ENCODE results near the gene CLMN.

DNA sequence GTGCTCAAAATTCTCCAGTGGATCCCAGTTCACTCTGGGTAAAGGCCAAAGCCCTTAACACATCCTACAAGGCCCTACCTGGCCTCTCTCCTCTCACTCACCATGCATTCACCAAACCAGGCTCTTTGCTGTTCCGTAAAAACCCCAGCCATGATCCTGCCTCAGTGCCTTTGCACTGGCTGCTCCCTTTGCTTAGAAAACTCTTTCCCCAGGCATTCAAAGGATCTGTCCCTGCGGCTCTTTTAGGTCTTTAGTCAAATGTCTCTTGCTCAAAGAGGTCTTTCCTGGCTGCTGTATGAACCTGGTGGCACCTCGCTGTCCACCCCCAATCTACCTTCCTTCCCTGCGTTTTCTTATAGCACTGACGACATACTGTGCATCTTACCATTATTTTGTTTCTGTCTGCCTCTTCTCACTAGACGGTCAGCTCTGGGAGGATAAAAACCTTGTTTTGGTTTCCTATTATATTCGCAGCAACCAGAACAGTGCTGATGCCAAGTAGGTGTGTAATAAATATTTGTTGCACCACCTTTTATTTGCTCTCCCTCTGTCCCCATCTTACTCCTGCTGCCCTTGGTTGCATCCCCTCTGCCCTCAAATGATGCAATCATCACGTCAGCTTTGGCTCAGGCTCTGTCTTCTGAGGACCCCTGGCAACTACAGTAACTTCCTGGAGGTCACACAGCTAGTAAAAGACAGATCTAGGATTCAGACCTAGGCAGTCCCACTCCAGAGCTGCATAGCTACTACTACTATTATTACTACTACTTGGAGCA, 138.6 kb downstream of the CLMN start:
- TF ChIP-seq CTCF (IDR thresholded peaks at IDR 0.05) (no peak), POLR2A (IDR thresholded peaks at IDR 0.05) (no peak), POLR2AphosphoS5 (IDR thresholded peaks at IDR 0.05) (no peak)

Measured in prostate gland (tissue), 2 donors.